Sigmoid colon (tissue), 7 donors: ENCODE data around the gene SKP2. TPM values are rescaled to one million over a fixed set of nuclear protein-coding genes. Genes with fewer than 3 reads are reported as not detected.
"Not testable (repeated sequence)": the region's sequence is repeated elsewhere in the genome, so short reads cannot be mapped to it uniquely, and the experiment has no call there.

Experiments
- DNase-seq: peaks from one replicate; pipeline ENCODE4 v3.0.0-alpha.2; 2019
- H3K27ac ChIP-seq, 4 donors: fragments of 200-600 bp; sonication (generic); one replicate each; pipeline ENCODE4 v1.5.1; 2016 to 2019; ENCODE audit warnings: mild to moderate bottlenecking in 1 of 4
- H3K27me3 ChIP-seq, 3 donors: fragments of 200-600 bp; sonication (generic); one replicate each; pipeline ENCODE4 v1.5.1; 2019; ENCODE audit warnings: mild to moderate bottlenecking in 1 of 3
- H3K36me3 ChIP-seq, 4 donors: fragments of 200-600 bp; sonication (generic); one replicate each; pipeline ENCODE4 v1.5.1; 2016 to 2019
- H3K4me1 ChIP-seq, 4 donors: fragments of 200-600 bp; sonication (generic); one replicate each; pipeline ENCODE4 v1.5.1; 2017 to 2019
- H3K4me3 ChIP-seq, 4 donors: fragments of 200-600 bp; sonication (generic); one replicate each; pipeline ENCODE4 v1.5.1; 2017 to 2019; ENCODE audit warnings: mild to moderate bottlenecking in 2 of 4, moderate library complexity in 1 of 4
- H3K9me3 ChIP-seq, 4 donors: fragments of 200-600 bp in 3 of 4; sonication (generic) in 3 of 4; one replicate each; pipeline versions ENCODE4 v1.5.1 to v1.6.1; 2013 to 2019
- CTCF ChIP-seq, 4 experiments: fragments of 450-650 bp in 3 of 4; fragments of 200-600 bp in 1 of 4; IDR thresholded peaks; one replicate each; pipeline ENCODE4 v1.5.1; 2016 to 2019; ENCODE audit warnings: antibody characterized with exemption in 4 of 4, mild to moderate bottlenecking in 3 of 4, moderate library complexity in 2 of 4
- EP300 ChIP-seq, 4 donors: sonication (generic); formaldehyde crosslinking; IDR thresholded peaks; one replicate each; pipeline ENCODE4 v1.6.1; 2017; ENCODE audit warnings: antibody characterized with exemption in 4 of 4
- POLR2A ChIP-seq, 2 donors: fragments of 450-650 bp; IDR thresholded peaks; one replicate each; pipeline ENCODE4 v1.6.1; 2016; ENCODE audit warnings: antibody characterized with exemption in 2 of 2, mild to moderate bottlenecking in 2 of 2, moderate library complexity in 2 of 2
- POLR2AphosphoS5 ChIP-seq, 4 donors: sonication (generic); formaldehyde crosslinking; IDR thresholded peaks; one replicate each; pipeline ENCODE4 v1.6.1; 2017; ENCODE audit warnings: antibody characterized with exemption in 4 of 4
- WGBS, 2 donors: extraction: QIAGEN DNeasy Blood & Tissue Kit; methylation state at CpG; one replicate each; pipeline ENCODE4 v1.1.7; 2013; 5-methylcytosine and 5-hydroxymethylcytosine counted together
- intact Hi-C: fragments of 100-400 bp; cut with DNase I; formaldehyde crosslinking; loops from one replicate; pipeline ENCODE4 v1.15.1; 2023
- polyA plus RNA-seq, 3 donors: library from polyadenylated mRNA; stranded (reverse); fragments of 200-250 nt; gene quantifications; one replicate each; pipeline ENCODE4 v1.2.3, GENCODE V29; 2013
- total RNA-seq, 4 donors: library from RNA; depleted of rRNA; stranded (reverse); fragments of >200 nt; gene quantifications; one replicate each; pipeline ENCODE4 v1.1.0, GENCODE V29; 2016
- donor health status: healthy with polysubstance abuse.
- donor health status: Bipolar disorder and iron deficiency.
- donor health status: healthy.

The SKP2 gene
- total and polyA plus RNA-seq, 7 donors, result 2.4 to 9.6 (median 7.0) TPM

GRCh38 chr5:36125868-36126267 is 26.0 kb upstream of the SKP2 start:
- no peak overlapping the region for H3K27ac ChIP-seq
- H3K4me1 ChIP-seq, result no peaks in the 10 kb centered on the region
- TF ChIP-seq CTCF (IDR thresholded peaks at IDR 0.05), result no peak
- no peak for TF ChIP-seq POLR2A (IDR thresholded peaks at IDR 0.05)
- no peak for TF ChIP-seq EP300 (IDR thresholded peaks at IDR 0.05)
- TF ChIP-seq POLR2AphosphoS5 (IDR thresholded peaks at IDR 0.05), result no peak
- H3K4me3 ChIP-seq, result no peak overlapping the region
- H3K9me3 ChIP-seq, result no peaks in the 10 kb centered on the region
- H3K27me3 ChIP-seq, result no peaks in the 10 kb centered on the region
- intact Hi-C loops, result no loop called here
- no peak for DNase-seq
- WGBS, 2 donors, result 94 to 97% methylated on average over 1 of the region's 1 CpG
- peaks cover 0 to 37% (median 3%) of the 10 kb centered on the region in 4 donors for H3K36me3 ChIP-seq

GRCh38 chr5:36128795-36129194 is 23.1 kb upstream of the SKP2 start:
- peaks cover 0 to 17% (median 3%) of the 10 kb centered on the region in 4 donors for H3K36me3 ChIP-seq
- no peaks in the 10 kb centered on the region for H3K4me1 ChIP-seq
- no peak overlapping the region for H3K27ac ChIP-seq
- intact Hi-C loops, result no loop called here
- H3K4me3 ChIP-seq, result no peak overlapping the region
- H3K27me3 ChIP-seq, result no peaks in the 10 kb centered on the region
- no peaks in the 10 kb centered on the region for H3K9me3 ChIP-seq
- no peak for TF ChIP-seq EP300 (IDR thresholded peaks at IDR 0.05)
- no peak for TF ChIP-seq POLR2AphosphoS5 (IDR thresholded peaks at IDR 0.05)
- no peak for TF ChIP-seq POLR2A (IDR thresholded peaks at IDR 0.05)
- TF ChIP-seq CTCF (IDR thresholded peaks at IDR 0.05), result no peak
- WGBS, 2 donors, result 92 to 97% methylated on average over 1 of the region's 1 CpG
- DNase-seq, result no peak

GRCh38 chr5:36129666-36130065 is 22.2 kb upstream of the SKP2 start:
- peaks cover 0 to 22% (median 3%) of the 10 kb centered on the region in 4 donors for H3K36me3 ChIP-seq
- H3K4me1 ChIP-seq, H3K9me3 ChIP-seq, H3K27me3 ChIP-seq, intact Hi-C loops, H3K27ac ChIP-seq, H3K4me3 ChIP-seq, DNase-seq: not testable (repeated sequence)
- 96 to 98% methylated on average over 4 of the region's 5 CpGs for WGBS, 2 donors

GRCh38 chr5:36133009-36133408 is 18.9 kb upstream of the SKP2 start:
- H3K27me3 ChIP-seq, H3K27ac ChIP-seq, intact Hi-C loops, H3K4me3 ChIP-seq, DNase-seq, H3K9me3 ChIP-seq, H3K4me1 ChIP-seq: not testable (repeated sequence)
- H3K36me3 ChIP-seq, result peaks cover 0 to 36% (median 3%) of the 10 kb centered on the region in 4 donors
- WGBS, 2 donors, result 100% methylated on average over 1 of the region's 1 CpG

- Histone ChIP-seq H3K27me3 (no peaks in the 10 kb centered on the region), H3K27ac (no peak overlapping the region), H3K9me3 (no peaks in the 10 kb centered on the region), H3K4me1 (no peaks in the 10 kb centered on the region), H3K36me3 (peaks cover 0 to 38% (median 12%) of the 10 kb centered on the region in 4 donors), H3K4me3 (no peak overlapping the region)
- intact Hi-C loops, result no loop called here
- WGBS, 2 donors, result 96 to 98% methylated on average over 3 of the region's 3 CpGs
- TF ChIP-seq POLR2AphosphoS5 (IDR thresholded peaks at IDR 0.05) (no peak), CTCF (IDR thresholded peaks at IDR 0.05) (no peak), EP300 (IDR thresholded peaks at IDR 0.05) (no peak), POLR2A (IDR thresholded peaks at IDR 0.05) (no peak)
- no peak for DNase-seq
These were observed 15.9 kb upstream of the SKP2 start for GRCh38 chr5:36135988-36136387.

- Histone ChIP-seq H3K27me3 (no peaks in the 10 kb centered on the region), H3K27ac (no peak overlapping the region), H3K36me3 (peaks cover 0 to 38% (median 12%) of the 10 kb centered on the region in 4 donors), H3K4me1 (no peaks in the 10 kb centered on the region), H3K4me3 (no peak overlapping the region), H3K9me3 (no peaks in the 10 kb centered on the region)
- TF ChIP-seq POLR2AphosphoS5 (IDR thresholded peaks at IDR 0.05) (no peak), POLR2A (IDR thresholded peaks at IDR 0.05) (no peak), CTCF (IDR thresholded peaks at IDR 0.05) (no peak)
- intact Hi-C loops, result no loop called here
- DNase-seq, result no peak
These were observed 15.3 kb upstream of the SKP2 start for GRCh38 chr5:36136581-36136980.
